H1 (cell line): ENCODE results near the gene ATG7. TPM values are rescaled to one million over a fixed set of nuclear protein-coding genes. Genes with fewer than 3 reads are reported as not detected.

Experiments used
- BACH1 ChIP-seq: IDR thresholded peaks from 2 replicates; pipeline ENCODE4 v1.6.1; 2012; ENCODE audit warnings: low read length, improper control_type of control experiment
- JUN ChIP-seq: IDR thresholded peaks from 2 replicates; pipeline ENCODE4 v1.6.1; 2011; ENCODE audit warnings: low read depth, mild to moderate bottlenecking, improper control_type of control experiment, low read length
- polyA plus RNA-seq, 7 experiments: library from polyadenylated mRNA; depleted of rRNA in 3 of 7; stranded (reverse) in 5 of 7; unstranded in 2 of 7; fragments of >200 nt in 5 of 7; fragments of 200-250 nt in 2 of 7; gene quantifications; 1 replicate in 5 of 7; 2 replicates in 1 of 7; 4 replicates in 1 of 7; pipeline versions ENCODE4 v1.2.1 to v1.2.3, GENCODE V29; 2011 to 2013; ENCODE audit warnings: missing spikeins in 2 of 7, mixed read lengths in 2 of 7
- total RNA-seq: library from RNA; stranded (reverse); fragmentation: NEBNext Ultra II Directional; extraction: Animal tissue kit (Norgen Biotek cat#: 25700); gene quantifications from 2 replicates; pipeline ENCODE4 v1.2.1, GENCODE V29; 2021
- TF ChIP-seq, protein P1 (sequence below): fragments of 300-600 bp; sonication (generic); IDR thresholded peaks from 2 replicates; pipeline ENCODE4 v1.7.1; 2012; ENCODE audit warnings: low read length, moderate library complexity, mild to moderate bottlenecking, inconsistent platforms; ENCODE audit not compliant: insufficient replicate concordance

ATG7 gene
- total and polyA plus RNA-seq, 2 of the 8 experiments (the other 6 are each of a cell fraction or from before 2014, with no cell fraction given): 15.0 to 19.1 TPM

GRCh38 chr3:11260460-11260859 is 11.7 kb upstream of the ATG7 start (continued):
- TF ChIP-seq, protein P1, sequence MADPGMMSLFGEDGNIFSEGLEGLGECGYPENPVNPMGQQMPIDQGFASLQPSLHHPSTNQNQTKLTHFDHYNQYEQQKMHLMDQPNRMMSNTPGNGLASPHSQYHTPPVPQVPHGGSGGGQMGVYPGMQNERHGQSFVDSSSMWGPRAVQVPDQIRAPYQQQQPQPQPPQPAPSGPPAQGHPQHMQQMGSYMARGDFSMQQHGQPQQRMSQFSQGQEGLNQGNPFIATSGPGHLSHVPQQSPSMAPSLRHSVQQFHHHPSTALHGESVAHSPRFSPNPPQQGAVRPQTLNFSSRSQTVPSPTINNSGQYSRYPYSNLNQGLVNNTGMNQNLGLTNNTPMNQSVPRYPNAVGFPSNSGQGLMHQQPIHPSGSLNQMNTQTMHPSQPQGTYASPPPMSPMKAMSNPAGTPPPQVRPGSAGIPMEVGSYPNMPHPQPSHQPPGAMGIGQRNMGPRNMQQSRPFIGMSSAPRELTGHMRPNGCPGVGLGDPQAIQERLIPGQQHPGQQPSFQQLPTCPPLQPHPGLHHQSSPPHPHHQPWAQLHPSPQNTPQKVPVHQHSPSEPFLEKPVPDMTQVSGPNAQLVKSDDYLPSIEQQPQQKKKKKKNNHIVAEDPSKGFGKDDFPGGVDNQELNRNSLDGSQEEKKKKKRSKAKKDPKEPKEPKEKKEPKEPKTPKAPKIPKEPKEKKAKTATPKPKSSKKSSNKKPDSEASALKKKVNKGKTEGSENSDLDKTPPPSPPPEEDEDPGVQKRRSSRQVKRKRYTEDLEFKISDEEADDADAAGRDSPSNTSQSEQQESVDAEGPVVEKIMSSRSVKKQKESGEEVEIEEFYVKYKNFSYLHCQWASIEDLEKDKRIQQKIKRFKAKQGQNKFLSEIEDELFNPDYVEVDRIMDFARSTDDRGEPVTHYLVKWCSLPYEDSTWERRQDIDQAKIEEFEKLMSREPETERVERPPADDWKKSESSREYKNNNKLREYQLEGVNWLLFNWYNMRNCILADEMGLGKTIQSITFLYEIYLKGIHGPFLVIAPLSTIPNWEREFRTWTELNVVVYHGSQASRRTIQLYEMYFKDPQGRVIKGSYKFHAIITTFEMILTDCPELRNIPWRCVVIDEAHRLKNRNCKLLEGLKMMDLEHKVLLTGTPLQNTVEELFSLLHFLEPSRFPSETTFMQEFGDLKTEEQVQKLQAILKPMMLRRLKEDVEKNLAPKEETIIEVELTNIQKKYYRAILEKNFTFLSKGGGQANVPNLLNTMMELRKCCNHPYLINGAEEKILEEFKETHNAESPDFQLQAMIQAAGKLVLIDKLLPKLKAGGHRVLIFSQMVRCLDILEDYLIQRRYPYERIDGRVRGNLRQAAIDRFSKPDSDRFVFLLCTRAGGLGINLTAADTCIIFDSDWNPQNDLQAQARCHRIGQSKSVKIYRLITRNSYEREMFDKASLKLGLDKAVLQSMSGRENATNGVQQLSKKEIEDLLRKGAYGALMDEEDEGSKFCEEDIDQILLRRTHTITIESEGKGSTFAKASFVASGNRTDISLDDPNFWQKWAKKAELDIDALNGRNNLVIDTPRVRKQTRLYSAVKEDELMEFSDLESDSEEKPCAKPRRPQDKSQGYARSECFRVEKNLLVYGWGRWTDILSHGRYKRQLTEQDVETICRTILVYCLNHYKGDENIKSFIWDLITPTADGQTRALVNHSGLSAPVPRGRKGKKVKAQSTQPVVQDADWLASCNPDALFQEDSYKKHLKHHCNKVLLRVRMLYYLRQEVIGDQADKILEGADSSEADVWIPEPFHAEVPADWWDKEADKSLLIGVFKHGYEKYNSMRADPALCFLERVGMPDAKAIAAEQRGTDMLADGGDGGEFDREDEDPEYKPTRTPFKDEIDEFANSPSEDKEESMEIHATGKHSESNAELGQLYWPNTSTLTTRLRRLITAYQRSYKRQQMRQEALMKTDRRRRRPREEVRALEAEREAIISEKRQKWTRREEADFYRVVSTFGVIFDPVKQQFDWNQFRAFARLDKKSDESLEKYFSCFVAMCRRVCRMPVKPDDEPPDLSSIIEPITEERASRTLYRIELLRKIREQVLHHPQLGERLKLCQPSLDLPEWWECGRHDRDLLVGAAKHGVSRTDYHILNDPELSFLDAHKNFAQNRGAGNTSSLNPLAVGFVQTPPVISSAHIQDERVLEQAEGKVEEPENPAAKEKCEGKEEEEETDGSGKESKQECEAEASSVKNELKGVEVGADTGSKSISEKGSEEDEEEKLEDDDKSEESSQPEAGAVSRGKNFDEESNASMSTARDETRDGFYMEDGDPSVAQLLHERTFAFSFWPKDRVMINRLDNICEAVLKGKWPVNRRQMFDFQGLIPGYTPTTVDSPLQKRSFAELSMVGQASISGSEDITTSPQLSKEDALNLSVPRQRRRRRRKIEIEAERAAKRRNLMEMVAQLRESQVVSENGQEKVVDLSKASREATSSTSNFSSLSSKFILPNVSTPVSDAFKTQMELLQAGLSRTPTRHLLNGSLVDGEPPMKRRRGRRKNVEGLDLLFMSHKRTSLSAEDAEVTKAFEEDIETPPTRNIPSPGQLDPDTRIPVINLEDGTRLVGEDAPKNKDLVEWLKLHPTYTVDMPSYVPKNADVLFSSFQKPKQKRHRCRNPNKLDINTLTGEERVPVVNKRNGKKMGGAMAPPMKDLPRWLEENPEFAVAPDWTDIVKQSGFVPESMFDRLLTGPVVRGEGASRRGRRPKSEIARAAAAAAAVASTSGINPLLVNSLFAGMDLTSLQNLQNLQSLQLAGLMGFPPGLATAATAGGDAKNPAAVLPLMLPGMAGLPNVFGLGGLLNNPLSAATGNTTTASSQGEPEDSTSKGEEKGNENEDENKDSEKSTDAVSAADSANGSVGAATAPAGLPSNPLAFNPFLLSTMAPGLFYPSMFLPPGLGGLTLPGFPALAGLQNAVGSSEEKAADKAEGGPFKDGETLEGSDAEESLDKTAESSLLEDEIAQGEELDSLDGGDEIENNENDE: no peak
- TF ChIP-seq JUN (no peak), BACH1 (no peak)
- TF ChIP-seq, all 59 proteins: peak for 0
